HG03025 (cell line): ENCODE data around the gene RNU6-9.

ENCODE experiments used
- ATAC-seq: cut with Tn5 transposase; IDR thresholded peaks from one replicate; pipeline ENCODE4 v1.9.1; 2021; ENCODE audit warnings: mild to moderate bottlenecking, moderate library complexity; ENCODE audit not compliant: unreplicated experiment, low FRiP score

Gene RNU6-9

DNA sequence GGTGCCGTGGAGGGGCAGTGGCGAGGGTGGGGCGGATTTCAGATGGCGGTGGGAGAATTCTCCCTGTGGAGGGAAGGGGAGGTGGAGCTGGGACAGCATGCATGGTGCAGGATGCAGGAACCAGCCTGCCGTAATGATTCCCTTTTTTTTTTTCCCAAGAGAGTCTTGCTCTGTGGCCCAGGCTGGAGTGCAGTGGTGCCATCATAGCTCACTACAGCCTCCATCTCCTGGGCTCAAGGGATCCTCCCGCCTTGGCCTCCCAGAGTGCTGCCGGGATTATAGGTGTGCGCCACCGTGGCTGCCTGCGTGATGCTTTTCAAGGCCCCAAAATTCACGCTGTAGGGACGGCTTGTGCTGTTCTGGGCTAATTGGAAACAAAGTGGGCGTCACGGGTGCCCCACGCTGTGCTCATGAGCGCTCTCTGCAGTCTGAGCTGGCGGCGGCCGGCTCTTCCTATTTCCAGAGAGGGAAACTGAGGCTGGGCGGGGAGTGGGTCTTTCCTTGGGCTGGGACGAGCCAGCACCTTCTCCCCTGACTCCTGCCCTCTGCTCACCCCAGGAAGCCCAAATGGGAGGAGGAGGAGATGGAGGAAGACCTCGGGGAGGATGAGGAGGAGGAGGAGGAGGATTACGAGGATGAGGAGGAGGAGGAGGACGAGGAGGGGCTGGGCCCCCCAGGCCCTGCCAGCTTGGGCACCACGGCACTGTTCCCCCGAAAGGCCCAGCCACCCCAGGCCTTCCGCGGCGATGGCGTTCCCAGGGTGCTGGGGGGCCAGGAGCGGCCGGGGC lies 38.8 kb downstream of the RNU6-9 start:
- no peak for ATAC-seq

DNA sequence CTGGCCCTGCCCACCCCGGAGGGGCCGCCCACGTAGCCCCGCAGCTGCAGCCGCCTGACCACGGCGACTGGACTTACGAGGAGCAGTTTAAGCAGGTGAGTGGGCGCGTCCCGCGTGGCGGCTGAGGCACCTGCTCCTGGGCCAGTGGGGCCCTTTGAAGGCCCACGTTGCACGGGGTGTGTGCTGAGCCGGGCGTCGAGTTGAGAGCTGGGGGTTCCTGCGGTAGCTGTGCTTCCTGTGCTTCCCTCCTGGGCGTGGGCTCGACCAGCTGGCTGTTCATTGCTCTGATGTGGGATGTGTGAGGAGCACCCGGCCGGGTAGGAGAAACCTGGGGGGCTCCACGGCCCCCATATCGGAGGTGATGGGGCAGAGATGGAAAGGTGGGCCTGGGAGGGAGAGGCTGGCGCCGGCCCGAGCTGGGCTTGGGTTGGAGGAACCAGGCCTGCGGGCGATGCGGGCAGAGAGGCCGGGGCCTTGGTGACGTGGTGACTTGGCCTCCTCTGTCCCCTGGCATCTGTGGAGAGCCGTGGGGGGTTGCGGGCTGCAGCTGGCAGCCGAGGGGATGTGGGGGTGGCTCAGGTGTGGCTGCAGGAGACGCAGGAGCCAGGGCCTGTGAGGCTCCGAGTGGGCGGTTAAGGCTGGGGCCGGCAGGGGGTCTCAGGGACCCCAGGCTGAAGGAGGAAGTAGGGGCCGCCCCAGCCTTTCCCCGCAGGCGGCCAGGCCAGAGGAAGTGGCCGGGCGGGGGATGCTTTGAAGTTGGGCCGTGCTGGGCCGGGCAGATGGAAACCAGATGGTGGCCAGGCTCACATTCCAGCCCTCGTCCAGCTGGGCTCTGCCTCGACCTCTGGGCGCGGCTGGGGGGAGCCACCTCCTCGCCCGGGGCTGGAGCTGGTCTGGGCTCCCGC lies 39.6 kb downstream of the RNU6-9 start:
- ATAC-seq, result no peak

DNA sequence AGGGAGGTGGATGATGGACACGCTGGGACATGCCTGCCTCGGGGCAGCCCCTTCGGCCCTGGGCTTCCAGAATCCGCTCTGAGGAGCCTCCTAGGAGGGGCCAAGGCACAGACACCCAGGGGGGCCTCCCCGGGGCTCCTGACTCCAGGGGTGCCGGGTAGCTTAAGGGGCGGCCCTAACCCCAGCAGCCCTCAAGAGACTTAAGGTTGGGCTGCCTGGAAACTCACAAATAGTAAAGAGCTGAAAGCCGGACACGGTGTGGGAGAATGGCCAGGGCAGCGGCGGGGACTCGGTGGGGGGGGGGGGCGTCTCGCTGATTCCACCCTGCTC lies 40.2 kb downstream of the RNU6-9 start:
- ATAC-seq, result no peak

DNA sequence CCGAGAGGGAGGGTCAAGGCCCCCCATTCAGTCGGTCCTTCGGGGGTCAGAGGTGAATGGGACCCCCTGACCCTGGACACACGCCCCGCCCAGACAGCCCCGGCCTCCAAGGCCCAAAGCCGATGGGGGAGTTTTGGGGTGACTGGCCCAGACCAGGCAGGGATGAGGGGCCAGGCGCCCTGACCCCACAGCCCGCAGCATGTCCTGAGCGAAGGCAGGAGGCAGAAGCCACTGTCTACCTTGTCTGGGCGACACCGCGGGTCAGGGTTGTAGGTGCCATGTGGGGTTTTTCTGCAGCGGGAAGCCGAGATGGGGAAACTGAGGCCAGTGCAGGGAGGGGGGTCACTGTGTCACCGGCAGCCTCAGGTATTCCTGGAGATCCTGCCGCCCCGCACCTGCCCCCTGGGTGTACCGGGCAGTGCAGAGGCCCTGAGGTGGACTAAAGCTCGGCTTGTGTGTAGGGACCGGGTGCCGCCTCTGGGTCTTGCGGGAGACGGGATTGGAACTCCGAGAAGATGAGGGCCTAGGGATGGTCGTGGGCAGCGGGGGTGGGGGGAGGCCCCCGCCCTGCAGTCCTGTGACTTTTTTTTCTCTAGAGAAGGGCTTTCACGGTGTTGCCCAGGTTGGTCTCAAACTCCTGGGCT lies 41.0 kb downstream of the RNU6-9 start:
- no peak for ATAC-seq

DNA sequence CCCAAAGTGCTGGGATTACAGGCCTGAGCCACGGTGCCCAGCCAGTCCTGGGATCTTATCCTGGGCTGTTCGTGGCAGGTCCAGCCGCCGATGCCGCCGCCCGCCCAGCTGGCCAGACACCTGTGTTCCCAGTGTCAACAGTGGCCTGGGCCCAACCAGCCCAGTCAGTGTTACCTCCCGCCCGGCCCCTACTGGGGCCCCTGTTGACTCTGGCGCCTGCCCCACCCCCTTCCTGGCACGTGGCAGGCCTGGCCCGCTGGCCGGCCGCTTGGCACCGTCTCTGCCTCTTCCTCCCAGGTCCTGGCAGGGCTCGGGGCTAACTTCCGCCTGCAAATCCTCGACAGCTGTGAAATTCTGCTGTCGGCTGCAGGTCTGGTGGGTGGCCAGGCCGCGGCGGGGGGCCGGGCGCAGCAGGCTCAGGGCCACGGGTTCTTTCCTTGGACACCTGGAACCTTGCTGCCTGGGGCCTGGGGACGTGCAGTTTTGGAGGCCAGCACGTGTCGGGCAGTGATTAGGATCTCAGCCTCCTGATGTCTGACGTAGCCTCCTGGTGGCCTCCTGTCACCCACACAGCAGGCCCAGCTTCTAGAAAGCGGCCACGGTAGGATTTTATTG lies 41.7 kb downstream of the RNU6-9 start:
- ATAC-seq, result no peak

DNA sequence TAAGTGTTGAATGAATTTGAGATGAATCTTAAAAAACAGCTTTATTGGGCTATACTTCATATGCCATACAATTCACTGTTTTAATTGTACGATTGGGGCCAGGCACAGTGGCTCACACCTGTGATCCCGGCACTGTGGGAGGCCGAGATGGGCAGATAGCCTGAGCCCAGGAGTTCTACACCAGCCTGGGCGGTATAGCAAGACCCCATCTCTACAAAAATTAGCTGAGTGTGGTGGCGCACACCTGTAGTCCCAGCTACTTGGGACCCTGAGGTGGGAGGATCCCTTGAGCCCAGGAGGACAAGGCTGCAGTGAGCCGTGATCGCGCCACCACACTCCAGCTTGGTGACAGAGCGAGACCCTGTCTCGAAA lies 42.9 kb downstream of the RNU6-9 start:
- ATAC-seq, result no peak

DNA sequence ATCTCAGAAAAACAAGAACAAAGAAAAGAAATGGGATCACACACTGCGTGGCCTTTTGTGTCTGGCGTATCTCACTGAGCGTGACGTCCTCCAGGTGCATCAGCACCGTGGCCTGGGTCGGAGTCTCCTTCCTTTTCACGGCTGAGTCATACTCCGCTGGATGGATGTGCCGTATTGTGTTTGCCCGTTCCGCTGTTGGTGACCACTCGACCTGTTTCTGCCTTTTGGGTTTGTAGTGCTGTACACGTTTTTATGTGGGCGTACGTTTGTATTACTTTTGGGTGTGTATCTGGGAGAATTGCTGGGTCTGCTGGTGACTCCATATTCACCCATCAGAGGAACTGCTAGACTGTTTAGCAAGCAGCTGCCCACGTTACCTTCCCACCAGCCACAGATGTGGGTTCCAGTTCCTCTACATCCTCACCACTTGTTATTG lies 44.0 kb downstream of the RNU6-9 start:
- no peak for ATAC-seq

DNA sequence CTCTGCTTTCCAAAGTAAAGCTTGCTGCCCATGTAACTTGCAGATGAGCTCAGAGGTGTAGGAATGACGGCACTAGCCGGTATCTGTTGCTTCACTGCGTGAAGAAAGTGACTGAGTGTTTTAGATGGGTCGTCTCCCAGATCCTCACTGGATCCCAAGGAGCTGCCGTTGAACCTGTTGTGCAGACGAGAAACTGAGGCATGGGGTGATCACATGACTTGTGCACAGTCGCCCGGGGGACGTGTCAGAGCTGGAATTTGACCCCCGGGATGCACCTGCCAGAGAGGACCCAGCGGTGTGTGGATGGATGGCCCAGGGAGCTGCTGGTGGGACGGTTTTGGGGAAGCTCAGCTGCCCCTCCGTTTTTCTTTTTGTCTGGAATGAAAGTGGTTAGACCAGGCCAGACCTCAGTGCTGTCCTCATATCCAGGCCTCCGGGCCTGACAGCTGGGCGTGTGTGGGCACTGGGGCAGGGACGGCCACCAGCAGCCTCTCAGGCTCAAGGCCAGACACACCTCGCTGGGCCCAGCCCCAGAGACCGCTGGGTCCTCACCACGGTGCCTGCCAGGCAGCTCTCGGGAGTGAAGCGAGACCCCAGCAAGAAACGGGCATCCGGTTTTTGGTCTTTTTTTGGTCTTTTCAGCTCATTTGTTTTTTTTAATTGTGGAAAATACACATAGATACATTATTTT lies 45.1 kb downstream of the RNU6-9 start:
- no peak for ATAC-seq

DNA sequence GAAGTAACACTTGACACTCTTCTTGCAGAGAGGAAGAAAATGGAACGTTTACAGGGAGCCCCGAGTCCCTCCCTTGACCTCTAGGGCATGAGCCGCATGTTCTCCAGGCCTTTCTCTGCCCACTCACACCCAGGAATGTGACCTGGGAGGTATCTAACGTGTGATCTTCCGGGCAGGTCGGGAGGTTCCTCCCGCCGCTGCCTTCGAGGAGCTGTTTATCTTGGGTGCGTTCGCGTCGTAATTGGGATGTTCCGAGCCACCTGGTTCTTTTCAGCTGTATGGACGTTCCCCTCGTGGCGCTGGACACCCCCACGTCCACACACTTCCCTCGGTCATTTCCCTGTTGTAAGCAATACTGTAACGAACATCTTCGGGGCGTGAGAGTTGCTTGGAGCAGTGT lies 46.2 kb downstream of the RNU6-9 start:
- no peak for ATAC-seq

DNA sequence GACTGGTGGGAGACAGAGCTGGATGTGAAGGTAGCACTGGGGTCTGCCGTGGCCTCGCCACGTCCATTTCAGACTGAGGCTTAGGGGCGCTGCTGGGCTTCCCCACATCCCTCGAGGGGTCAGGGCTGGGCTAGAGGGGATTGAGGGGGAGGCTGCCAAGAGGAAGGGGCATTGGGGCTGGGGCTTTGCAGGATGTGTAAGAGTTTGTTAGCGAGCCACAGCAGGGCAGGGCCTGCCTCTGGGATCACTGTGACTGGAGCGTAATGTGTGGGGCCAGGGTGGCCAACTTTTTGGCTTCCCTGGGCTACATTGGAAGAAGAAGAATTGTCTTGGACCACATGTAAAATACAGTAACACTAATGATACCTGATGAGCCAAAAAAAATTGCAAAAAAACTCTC lies 46.6 kb downstream of the RNU6-9 start:
- no peak for ATAC-seq

DNA sequence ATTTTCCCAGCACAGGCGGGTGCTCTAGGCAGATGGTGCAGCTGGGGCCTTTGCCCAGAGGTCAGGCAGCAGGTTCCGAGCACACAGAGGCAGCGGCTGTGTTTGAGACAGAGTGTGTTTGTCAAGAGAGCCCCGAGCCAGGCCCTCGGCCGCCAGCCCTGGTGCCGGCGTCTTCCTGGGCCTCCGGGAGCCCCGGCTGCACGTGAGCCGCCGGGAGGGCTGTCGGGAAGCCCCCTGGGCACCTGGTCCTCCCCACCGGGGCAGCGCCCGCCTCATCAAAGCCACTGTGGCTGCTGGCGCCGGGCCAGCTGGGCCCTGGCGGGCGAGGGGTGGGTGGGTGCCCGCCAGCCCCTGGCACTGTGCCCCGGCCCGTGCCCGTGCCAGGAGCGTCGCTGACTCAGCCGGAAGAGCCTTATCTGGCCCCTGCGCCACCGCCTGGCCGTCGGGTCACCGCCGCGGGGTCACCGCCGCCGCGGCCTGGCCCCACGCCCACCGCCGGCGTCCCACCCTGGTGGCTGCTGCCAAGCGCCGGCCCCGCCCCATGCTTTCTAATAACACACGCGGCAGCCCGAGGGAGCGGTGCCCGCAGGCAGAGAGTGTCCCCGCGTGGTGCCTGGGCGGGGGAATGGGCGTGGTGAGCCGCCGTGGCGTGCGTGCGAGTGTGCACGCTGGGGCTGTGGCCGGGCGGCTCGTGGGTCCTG lies 47.5 kb downstream of the RNU6-9 start:
- ATAC-seq, result no peak

DNA sequence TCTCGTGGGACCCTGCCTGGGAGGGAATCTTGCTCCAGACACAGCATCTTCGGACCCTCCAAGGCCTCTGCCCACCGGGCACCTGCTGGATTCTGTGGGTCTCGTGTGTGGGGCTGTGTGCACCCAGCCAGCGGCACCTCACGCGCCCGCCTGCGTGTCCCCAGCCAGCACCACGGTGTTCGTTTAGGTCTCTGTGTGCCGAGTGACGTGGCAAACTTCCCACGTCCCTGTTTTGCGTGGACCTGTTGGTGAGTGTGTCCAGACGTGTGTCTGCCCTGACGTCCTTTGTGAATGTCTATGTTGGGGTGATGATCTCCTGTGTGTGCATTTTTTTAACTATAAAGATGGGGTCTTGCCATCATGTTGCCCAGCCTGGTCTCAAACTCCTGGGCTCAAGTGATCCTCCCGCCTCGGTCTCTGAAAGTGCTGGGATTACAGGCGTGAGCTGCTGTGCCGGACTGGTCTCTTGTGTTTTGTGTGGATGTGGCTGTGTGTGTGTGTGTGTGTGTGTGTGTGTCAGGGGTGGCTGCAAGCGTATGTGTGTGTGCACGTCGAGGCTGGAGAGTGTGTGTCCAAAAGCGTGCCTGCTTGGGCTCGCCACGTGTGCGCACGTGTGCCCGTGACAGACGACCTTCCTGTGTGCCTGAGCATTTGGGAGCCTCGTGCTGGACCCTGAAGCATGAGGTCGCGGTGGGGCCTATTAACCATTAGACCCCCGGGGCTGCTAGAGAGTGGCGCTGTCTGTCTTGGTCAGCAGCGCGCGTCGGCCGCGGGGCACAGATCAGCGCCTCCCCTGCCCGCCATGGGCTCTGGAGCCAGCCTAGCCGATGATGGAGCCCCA lies 48.2 kb downstream of the RNU6-9 start:
- no peak for ATAC-seq

DNA sequence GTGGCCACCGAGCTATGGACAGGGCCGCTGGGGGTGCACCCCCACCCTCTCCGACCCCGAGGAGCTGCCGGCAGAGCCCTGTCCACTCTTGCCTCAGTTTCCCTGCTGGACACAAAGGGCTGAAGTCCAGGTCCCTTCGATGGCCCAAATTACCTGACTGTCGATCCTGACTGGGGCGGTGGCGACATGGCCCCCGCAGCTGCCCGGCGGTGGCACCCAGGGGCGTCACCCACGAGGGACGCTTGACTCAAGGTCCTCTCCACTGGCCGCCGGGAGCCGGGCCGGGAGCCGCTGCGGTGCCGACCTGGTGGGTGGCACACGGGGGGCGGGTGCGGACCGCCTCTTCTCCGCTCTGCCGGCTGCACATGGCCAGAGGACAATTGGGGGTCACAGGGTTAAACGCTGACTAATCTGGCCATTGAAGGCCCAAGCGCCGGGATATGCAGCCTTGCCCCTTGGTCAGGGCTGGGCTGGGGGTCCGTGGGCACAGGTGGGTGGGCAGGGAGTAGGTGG lies 48.9 kb downstream of the RNU6-9 start:
- ATAC-seq, result no peak
